ENCODE results near the gene DENND4A. TPM values are rescaled to one million over a fixed set of nuclear protein-coding genes. Genes with fewer than 3 reads are reported as not detected.

The DENND4A gene
- total RNA-seq, 1 experiment from 2014 or later, result 13.2 TPM

GRCh38 chr15:65653801-65654521 lies 138.1 kb downstream of the DENND4A start:
- Histone ChIP-seq H3K4me1 (ENCODE audit: insufficient read depth, low read length, poor library complexity, severe bottlenecking) (no peaks in the 10 kb centered on the region), H3K4me3 (ENCODE audit: low read depth, low read length, poor library complexity, severe bottlenecking) (no peak overlapping the region), H3K36me3 (ENCODE audit: insufficient read depth, low read length, poor library complexity, severe bottlenecking) (no peaks in the 10 kb centered on the region), H3K9me3 (ENCODE audit: low read depth, low read length, poor library complexity, severe bottlenecking) (no peaks in the 10 kb centered on the region), H3K27ac (ENCODE audit: low read depth, low read length, poor library complexity, severe bottlenecking) (no peak overlapping the region), H3K27me3 (replicated peaks; ENCODE audit: insufficient read depth, low read depth, low read length, poor library complexity) (no peaks in the 10 kb centered on the region)
- BruUV-seq (replicated peaks), result no TSS peak
- no peak for TF ChIP-seq CTCF (conservative IDR thresholded peaks at IDR 0.05; ENCODE audit: low read depth, low read length)
- TF ChIP-seq EZH2 (IDR thresholded peaks at IDR 0.05; ENCODE audit: borderline replicate concordance, low read depth, low read length, poor library complexity, severe bottlenecking), result no peak
- ChIA-PET CTCF (interaction anchor here (0.6 kb wide), 1 partner anchor 14 kb away, joined by 8 read pairs; no protein-coding TSS in a partner anchor), POLR2A (ENCODE audit: low non-redundant PET) (no interaction called here)
- no peak for DNase-seq (ENCODE audit: low spot score)
- intact Hi-C loops (cut with micrococcal nuclease; ENCODE audit: unreplicated experiment), result no loop called here

GRCh38 chr15:65653341-65653740 lies 138.8 kb downstream of the DENND4A start:
- ChIA-PET POLR2A (ENCODE audit: low non-redundant PET) (no interaction called here), CTCF (interaction anchor here (0.6 to 0.7 kb wide), 2 partner anchors 14 to 340 kb away, joined by 3 to 8 read pairs; no protein-coding TSS in a partner anchor)
- intact Hi-C loops (cut with micrococcal nuclease; ENCODE audit: unreplicated experiment), result no loop called here
- Histone ChIP-seq H3K9me3 (ENCODE audit: low read depth, low read length, poor library complexity, severe bottlenecking) (no peaks in the 10 kb centered on the region), H3K27ac (ENCODE audit: low read depth, low read length, poor library complexity, severe bottlenecking) (no peak overlapping the region), H3K4me1 (ENCODE audit: insufficient read depth, low read length, poor library complexity, severe bottlenecking) (no peaks in the 10 kb centered on the region), H3K27me3 (replicated peaks; ENCODE audit: insufficient read depth, low read depth, low read length, poor library complexity) (no peaks in the 10 kb centered on the region), H3K36me3 (ENCODE audit: insufficient read depth, low read length, poor library complexity, severe bottlenecking) (no peaks in the 10 kb centered on the region), H3K4me3 (ENCODE audit: low read depth, low read length, poor library complexity, severe bottlenecking) (no peak overlapping the region)
- DNase-seq (ENCODE audit: low spot score), result no peak
- TF ChIP-seq EZH2 (IDR thresholded peaks at IDR 0.05; ENCODE audit: borderline replicate concordance, low read depth, low read length, poor library complexity, severe bottlenecking) (no peak), CTCF (conservative IDR thresholded peaks at IDR 0.05; ENCODE audit: low read depth, low read length) (no peak)
- no TSS peak for BruUV-seq (replicated peaks)

GRCh38 chr15:65651831-65652749 lies 140.0 kb downstream of the DENND4A start:
- Histone ChIP-seq H3K27me3 (replicated peaks; ENCODE audit: insufficient read depth, low read depth, low read length, poor library complexity) (no peaks in the 10 kb centered on the region), H3K36me3 (ENCODE audit: insufficient read depth, low read length, poor library complexity, severe bottlenecking) (no peaks in the 10 kb centered on the region), H3K4me3 (ENCODE audit: low read depth, low read length, poor library complexity, severe bottlenecking) (no peak overlapping the region), H3K27ac (ENCODE audit: low read depth, low read length, poor library complexity, severe bottlenecking) (no peak overlapping the region), H3K4me1 (ENCODE audit: insufficient read depth, low read length, poor library complexity, severe bottlenecking) (no peaks in the 10 kb centered on the region), H3K9me3 (ENCODE audit: low read depth, low read length, poor library complexity, severe bottlenecking) (no peaks in the 10 kb centered on the region)
- DNase-seq (ENCODE audit: low spot score), result no peak
- ChIA-PET POLR2A (ENCODE audit: low non-redundant PET) (no interaction called here), CTCF (no interaction called here)
- BruUV-seq (replicated peaks), result no TSS peak
- TF ChIP-seq EZH2 (IDR thresholded peaks at IDR 0.05; ENCODE audit: borderline replicate concordance, low read depth, low read length, poor library complexity, severe bottlenecking) (no peak), CTCF (conservative IDR thresholded peaks at IDR 0.05; ENCODE audit: low read depth, low read length) (no peak)
- intact Hi-C loops (cut with micrococcal nuclease; ENCODE audit: unreplicated experiment), result no loop called here

All from A673 (cell line).